HepG2 (cell line): ENCODE measurements around the gene HOXD4. TPM values are rescaled to one million over a fixed set of nuclear protein-coding genes. Genes with fewer than 3 reads are reported as not detected.

ENCODE experiments used
- ATF4 ChIP-seq, 2 experiments: fragments of 450-650 bp in 1 of 2; sonication (generic) in 1 of 2; formaldehyde crosslinking; IDR thresholded peaks; 2 replicates each; pipeline versions ENCODE4 v1.5.0 to v1.8.0; 2020 to 2022; ENCODE audit warnings: mild to moderate bottlenecking in 1 of 2, missing genetic modification reagents in 1 of 2
- HNRNPH1 ChIP-seq: fragments of 200-400 bp; formaldehyde crosslinking; optimal IDR thresholded peaks from 2 replicates; pipeline ENCODE3; 2017; ENCODE audit warnings: mild to moderate bottlenecking, low read depth, low read length
- MAF1 ChIP-seq: sonication (generic); formaldehyde crosslinking; IDR thresholded peaks from 2 replicates; pipeline ENCODE4 v1.5.0; 2020; ENCODE audit warnings: missing genetic modification reagents, borderline replicate concordance
- MNT ChIP-seq: fragments of 450-650 bp; IDR thresholded peaks from 2 replicates; pipeline ENCODE4 v1.6.1; 2016
- RARA ChIP-seq: IDR thresholded peaks from 2 replicates; pipeline ENCODE4 v1.6.1; 2016; ENCODE audit warnings: missing genetic modification reagents, missing compliant biosample characterization
- SKIL ChIP-seq: sonication (generic); formaldehyde crosslinking; IDR thresholded peaks from 2 replicates; pipeline ENCODE4 v1.8.0; 2022; ENCODE audit warnings: missing genetic modification reagents, mild to moderate bottlenecking, moderate library complexity, borderline replicate concordance
- SOX13 ChIP-seq, 3 experiments: fragments of 450-650 bp in 1 of 3; sonication (generic) in 1 of 3; formaldehyde crosslinking in 1 of 3; IDR thresholded peaks in 2 of 3; conservative IDR thresholded peaks in 1 of 3; 2 replicates each; pipeline versions ENCODE4 v1.5.0 to v1.6.1; 2016 to 2020; ENCODE audit warnings: antibody characterized with exemption in 1 of 3, mild to moderate bottlenecking in 1 of 3, missing compliant biosample characterization in 1 of 3, missing genetic modification reagents in 1 of 3, moderate library complexity in 1 of 3
- SOX6 ChIP-seq, 2 experiments: fragments of 450-650 bp in 1 of 2; sonication (generic) in 1 of 2; formaldehyde crosslinking in 1 of 2; IDR thresholded peaks; 2 replicates each; pipeline versions ENCODE4 v1.4.0 to v1.6.1; 2017 to 2020; ENCODE audit warnings: antibody characterized with exemption in 1 of 2, mild to moderate bottlenecking in 1 of 2, missing genetic modification reagents in 1 of 2
- THAP11 ChIP-seq: IDR thresholded peaks from 2 replicates; pipeline ENCODE4 v1.6.1; 2016; ENCODE audit warnings: missing biosample characterization, missing genetic modification reagents
- TRIM22 ChIP-seq: fragments of 450-650 bp; IDR thresholded peaks from 2 replicates; pipeline ENCODE4 v1.6.1; 2017
- ZBTB49 ChIP-seq: sonication (generic); formaldehyde crosslinking; IDR thresholded peaks from 2 replicates; pipeline ENCODE4 v1.4.0; 2020; ENCODE audit warnings: missing genetic modification reagents, borderline replicate concordance
- ZNF160 ChIP-seq: sonication (generic); formaldehyde crosslinking; IDR thresholded peaks from 2 replicates; pipeline ENCODE4 v1.8.0; 2022; ENCODE audit warnings: mild to moderate bottlenecking, inconsistent platforms, missing genetic modification reagents
- ZNF205 ChIP-seq: IDR thresholded peaks from 2 replicates; pipeline ENCODE4 v1.6.1; 2018; ENCODE audit warnings: missing biosample characterization, missing genetic modification reagents
- ZNF431 ChIP-seq: sonication (generic); formaldehyde crosslinking; IDR thresholded peaks from 2 replicates; pipeline ENCODE4 v1.9.0; 2022; ENCODE audit warnings: missing genetic modification reagents, low read depth, mild to moderate bottlenecking, borderline replicate concordance
- ZNF512 ChIP-seq: sonication (generic); formaldehyde crosslinking; IDR thresholded peaks from 2 replicates; pipeline ENCODE4 v1.4.0; 2020; ENCODE audit warnings: mild to moderate bottlenecking, missing genetic modification reagents
- ZNF703 ChIP-seq: sonication (generic); formaldehyde crosslinking; IDR thresholded peaks from 2 replicates; pipeline ENCODE4 v1.5.1; 2020; ENCODE audit warnings: missing genetic modification reagents, mild to moderate bottlenecking, moderate library complexity, borderline replicate concordance
- polyA plus RNA-seq, 8 experiments: library from polyadenylated mRNA; depleted of rRNA in 3 of 8; stranded (reverse) in 7 of 8; unstranded in 1 of 8; fragments of >200 nt; fragmentation: Illumina TruSeq in 4 of 8; extraction: Trizol in 4 of 8; gene quantifications; 2 replicates each; pipeline versions ENCODE4 v1.2.1 to v1.2.3, GENCODE V29; 2011 to 2016; ENCODE audit warnings: low read depth in 4 of 8, missing spikeins in 1 of 8, mixed read lengths in 1 of 8; ENCODE audit not compliant: insufficient read depth in 1 of 8
- total RNA-seq, 5 experiments: library from RNA; depleted of rRNA; stranded (reverse); fragments of >200 nt; fragmentation: Illumina TruSeq; extraction: Trizol; gene quantifications; 2 replicates each; pipeline ENCODE4 v1.2.3, GENCODE V29; 2016; ENCODE audit warnings: low read depth in 1 of 5

HOXD4 gene
- total and polyA plus RNA-seq, 2 of the 13 experiments (the other 11 are each of a cell fraction or from before 2014, with no cell fraction given): not detected

GRCh38 chr2:176187200-176187898 is 36.0 kb downstream of the HOXD4 start (continued):
- TF ChIP-seq MNT: no peak
- no peak for TF ChIP-seq ZNF160
- no peak for TF ChIP-seq ZNF512 (CRISPR knock-in tag)
- TF ChIP-seq ZBTB49 (CRISPR knock-in tag): no peak
- TF ChIP-seq HNRNPH1: no peak
- TF ChIP-seq ZNF431 (CRISPR knock-in tag): no peak
- TF ChIP-seq MAF1 (CRISPR knock-in tag): no peak
- TF ChIP-seq SOX13 (IDR thresholded peaks at IDR 0.05): peak; percentile 10; the same call in 1 of the 2 replicates
- TF ChIP-seq SOX13 (CRISPR knock-in tag; conservative IDR thresholded peaks at IDR 0.05 in 1 of 2, IDR thresholded peaks at IDR 0.05 in 1 of 2): peak in 1 of 2 experiments; percentile 84; a peak in 2 of 4 replicates
- TF ChIP-seq ZNF703 (CRISPR knock-in tag): no peak
- TF ChIP-seq ATF4 (CRISPR knock-in tag; IDR thresholded peaks at IDR 0.05): peak in 1 of 2 experiments; percentile 64; a peak in 2 of 4 replicates
- no peak for TF ChIP-seq SOX6 (IDR thresholded peaks at IDR 0.05)
- peak; percentile 91 for TF ChIP-seq SOX6 (CRISPR knock-in tag; IDR thresholded peaks at IDR 0.05)
- no peak for TF ChIP-seq ZNF205 (CRISPR knock-in tag)
- TF ChIP-seq SKIL: no peak
- TF ChIP-seq THAP11 (CRISPR knock-in tag): no peak
- no peak for TF ChIP-seq TRIM22
- TF ChIP-seq RARA (CRISPR knock-in tag): no peak; the same call in none of the 2 replicates
